M059J (cell line): ENCODE data around the gene TBC1D22A. TPM values are rescaled to one million over a fixed set of nuclear protein-coding genes. Genes with fewer than 3 reads are reported as not detected.
A peak's percentile ranks its signal among the peaks of the same experiment; 100 is the strongest.

ENCODE experiments used
- DNase-seq: peaks from one replicate; pipeline ENCODE4 v3.0.0-alpha.2; 2012; ENCODE audit warnings: low read depth
- total RNA-seq: library from RNA; depleted of rRNA; stranded (reverse); fragments of >200 nt; shearing (Covaris generic); gene quantifications from 2 replicates; pipeline ENCODE4 v1.2.3, GENCODE V29; 2014

Gene TBC1D22A
- total RNA-seq, 1 experiment from 2014 or later: 7.3 TPM

DNA sequence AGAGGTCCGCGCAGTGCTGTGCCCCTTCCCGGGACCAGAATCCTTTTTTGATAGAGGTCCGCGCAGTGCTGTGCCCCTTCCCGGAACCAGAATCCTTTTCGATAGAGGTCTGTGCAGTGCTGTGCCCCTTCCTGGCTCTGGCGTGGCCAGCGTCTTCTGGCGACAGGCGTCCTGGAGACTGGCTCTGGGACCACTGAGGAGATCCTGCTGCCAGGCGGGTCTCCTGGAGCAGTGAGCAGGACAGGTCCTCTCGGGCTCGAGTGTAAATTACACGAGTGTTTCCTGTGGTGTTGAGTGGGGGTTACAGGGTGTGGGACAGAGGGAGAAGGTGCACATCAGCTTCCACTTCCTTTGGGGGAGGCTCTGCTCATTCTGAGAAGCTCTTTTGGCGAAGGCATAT is 98.1 kb downstream of the TBC1D22A start:
- no peak for DNase-seq

DNA sequence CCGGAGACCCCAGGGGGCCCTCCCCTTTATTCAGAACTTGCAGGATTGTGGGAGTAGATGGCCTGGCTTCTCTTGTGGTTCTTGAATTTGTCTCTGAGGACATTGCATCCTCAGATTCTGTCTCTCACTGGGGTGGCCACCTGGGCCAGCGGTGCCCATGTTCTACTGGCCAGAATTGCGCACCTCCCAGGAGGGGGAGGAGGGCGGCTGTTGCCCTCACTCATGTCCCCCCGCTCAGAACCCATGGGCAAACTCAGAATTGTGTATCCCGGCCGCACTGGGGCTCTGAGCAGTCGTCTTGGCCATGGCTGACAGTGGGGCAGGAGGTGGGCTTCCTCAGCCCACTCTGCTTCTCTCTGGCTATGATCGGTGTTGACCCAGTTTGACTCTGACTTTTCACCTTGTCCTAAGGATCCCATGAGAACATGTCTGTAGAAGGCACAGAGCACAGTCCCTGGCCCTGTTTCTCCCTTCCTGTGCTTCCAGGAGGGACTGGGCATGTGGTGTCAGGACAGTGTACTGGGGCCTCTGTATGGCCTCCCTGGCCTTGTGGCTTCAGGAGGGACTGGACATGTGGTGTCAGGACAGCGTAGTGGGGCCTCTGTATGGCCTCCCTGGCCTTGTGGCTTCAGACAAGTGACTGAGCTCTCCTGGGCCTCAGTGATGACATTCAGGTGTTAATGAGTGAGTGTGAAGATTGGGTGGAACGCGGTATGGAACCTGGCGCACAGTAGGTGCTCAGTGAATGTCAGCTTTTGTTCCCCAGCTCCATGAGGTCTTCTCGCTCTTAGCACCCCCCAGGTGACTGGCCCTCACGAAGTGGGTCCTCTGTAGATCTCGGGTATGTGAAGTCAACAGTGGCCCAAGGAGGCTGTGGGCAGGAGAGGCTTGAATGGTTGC is 99.3 kb downstream of the TBC1D22A start:
- no peak for DNase-seq

DNA sequence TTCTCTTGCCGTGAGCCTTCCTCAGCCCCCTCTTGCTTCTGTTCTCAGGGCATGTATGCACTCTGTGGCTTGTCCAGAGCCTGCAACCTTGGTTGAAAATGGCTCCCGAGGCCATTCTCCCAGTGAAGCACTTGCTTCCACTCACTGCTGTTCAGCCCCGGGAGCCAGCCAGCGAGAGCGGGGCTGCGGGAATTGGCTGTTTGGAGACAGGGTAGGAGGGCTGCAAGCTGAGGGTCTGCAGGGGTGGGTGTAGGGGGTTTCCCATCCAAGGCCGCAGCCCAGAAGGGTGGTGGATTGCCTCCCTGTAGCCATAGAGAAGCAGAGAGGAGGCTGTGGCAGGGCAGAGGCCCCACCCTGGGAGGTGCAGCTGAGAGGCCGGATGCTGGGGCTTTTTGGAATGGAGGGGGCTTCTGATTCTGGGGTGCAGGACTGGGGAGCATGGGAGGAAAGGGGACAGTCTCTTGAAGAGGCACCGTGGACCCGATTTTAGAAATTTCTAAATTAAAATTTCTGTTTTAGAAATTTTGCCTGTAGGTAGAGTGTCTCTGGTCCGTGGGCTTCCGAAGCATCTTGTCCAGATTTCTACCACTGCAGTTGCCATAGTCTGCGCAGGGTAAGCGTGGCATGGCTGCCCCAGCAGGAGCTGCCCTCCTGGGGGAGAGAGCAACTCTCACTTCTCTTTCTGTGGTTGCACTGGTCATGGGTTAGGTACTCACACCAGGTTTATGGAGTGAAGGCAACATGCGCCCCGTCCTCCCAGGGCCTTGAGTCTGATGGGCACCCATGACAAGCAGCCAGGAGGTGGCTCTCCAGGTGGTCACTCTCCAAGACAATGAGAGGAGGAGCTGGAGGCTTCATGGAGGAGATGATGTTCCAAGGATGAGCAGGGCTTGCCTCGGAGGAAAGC is 100.2 kb downstream of the TBC1D22A start:
- no peak for DNase-seq

DNA sequence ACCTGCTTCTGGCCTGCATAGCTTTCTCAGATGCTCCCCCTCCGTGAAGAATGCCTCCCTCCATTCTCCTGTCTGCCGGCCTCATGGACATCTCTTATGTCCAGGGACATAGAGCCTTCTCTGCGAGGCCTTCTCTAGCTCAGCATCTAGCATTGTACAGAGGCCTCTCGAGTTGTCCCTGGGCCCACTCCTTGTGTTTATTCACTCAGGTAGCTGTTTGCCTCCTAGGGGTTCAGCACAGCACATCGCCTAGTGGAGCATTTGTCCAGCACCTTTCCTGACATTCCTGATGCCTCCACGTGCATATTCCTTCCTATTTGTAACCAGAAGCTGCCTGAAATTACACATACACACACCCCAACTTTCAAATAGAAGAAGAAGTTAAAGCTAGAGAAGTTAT is 101.3 kb downstream of the TBC1D22A start:
- DNase-seq: no peak

DNA sequence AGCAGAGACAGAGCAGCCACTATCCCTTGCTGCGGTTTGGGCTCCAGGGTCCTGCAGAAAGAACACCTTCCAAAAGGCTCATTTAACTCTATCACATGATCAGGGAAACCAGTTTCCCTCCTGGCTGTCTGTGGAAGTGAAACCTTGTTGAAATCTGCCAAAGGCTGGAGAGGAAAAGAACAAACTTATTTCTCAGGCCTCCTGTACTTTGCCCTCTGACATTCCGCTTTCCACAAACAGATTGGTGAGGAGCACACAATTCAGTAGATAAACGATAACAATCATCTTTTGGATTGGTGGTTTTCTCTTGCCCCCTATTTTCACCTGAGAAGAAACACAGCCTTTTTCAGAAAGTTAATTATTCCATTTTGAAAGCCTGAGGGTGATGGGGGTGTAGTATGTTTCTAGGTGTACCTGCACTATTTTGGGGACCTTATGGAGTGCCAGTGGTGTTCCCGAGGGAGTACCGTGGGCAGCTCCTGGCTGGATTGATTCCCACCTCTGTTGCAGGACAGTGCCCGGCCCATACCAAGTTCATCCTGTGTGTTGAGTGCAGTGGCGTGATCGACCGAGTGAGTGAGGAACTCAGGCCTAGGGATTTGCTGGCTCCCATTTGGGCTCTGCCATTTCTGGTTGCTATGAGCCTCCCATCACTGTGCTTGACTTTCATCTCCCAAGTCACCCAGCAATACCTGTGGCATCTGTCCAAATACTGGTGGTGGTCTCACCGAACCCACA is 102.0 kb downstream of the TBC1D22A start:
- no peak for DNase-seq

DNA sequence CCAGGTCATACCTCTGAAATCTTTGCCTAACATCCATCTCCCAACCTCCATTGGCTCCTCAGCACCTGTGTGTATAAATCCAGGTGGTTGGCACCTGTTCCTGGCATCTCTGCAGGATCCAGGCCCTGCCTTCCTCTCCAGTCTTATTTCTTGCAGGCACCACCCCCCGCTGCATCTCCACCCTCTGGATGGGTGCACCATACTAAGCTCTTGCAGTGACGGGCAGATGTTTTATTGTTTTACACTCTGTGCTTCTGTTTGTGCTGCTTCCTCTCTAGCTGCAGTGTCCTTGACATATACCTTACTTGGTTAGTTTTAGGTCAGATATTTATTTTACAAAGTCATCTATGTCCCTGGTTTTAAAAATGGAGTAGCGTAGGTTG is 102.6 kb downstream of the TBC1D22A start:
- DNase-seq: no peak

DNA sequence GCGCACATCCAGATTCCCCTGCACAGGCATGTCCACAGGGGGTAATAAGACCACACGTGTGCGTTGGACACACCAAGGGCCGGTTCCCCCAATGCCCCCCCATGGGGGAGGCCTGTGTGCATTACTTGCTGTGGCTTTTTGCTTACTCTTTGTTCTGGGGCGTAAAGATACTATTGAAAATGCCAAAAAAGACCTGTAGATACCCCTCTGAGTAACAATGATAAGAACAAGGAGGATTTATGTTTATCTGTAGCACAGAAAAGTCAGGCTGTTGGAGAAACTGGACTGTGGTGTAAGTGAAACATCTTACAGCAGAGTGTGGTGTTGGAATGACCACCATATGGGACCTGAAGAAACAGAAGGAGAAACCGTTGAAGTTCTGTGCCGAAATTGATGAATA is 103.2 kb downstream of the TBC1D22A start:
- no peak for DNase-seq

DNA sequence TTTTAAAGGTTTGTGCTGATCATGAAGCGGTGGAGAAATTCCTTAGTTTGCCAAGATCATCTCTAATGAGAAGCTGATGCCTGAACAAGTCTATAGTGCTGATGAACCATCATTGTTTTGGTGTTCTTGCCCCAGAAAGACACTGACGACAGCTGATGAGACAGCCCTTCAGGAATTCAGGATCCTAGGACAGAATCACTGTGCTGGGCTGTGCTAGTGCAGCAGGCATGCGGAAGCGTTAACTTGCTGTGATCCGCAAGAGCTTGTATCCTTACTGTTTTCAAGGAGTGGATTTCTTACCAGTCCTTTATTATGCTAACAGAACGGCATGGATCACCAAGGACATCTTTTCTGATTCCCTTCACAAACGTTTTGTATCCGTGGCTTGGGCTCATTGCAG is 104.1 kb downstream of the TBC1D22A start:
- DNase-seq: peak; percentile 45

DNA sequence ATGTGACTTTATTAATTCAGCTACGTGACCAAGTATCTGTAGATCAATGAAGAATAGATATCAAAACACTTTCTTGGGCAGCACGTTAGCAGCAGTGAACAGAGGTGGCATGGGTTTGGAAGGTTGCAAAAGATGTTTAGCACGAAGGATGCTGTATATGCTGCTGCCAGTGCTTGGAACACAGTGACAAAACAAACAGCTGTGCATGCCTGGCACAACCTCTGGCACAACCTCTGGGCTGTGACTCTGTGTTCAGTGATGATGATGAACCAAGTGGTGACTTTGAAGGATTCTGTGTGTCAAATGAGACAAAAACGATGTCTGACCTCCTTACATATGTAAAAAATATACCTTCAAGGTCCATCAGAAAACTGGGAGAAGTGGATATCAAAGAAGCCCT is 104.7 kb downstream of the TBC1D22A start:
- DNase-seq: no peak

DNA sequence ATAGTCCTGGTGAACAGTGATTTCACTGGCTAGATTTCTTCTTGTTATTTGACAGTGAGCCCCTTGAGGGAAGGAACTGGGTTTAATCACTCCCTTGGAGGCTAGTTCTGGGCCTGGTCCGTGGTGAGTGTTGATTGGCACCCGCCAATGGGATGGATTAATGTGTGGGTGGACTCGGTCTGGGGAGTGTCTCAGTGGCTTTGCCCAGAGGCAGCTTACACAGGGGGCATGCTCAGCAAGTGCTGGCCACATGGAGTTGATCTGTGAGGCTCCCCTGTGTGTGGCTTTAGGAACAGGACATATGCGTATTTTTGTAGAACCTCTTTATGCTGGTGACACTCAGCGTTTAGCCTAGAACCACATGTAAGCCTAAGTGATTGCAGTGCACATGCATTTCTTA is 106.9 kb downstream of the TBC1D22A start:
- no peak for DNase-seq

DNA sequence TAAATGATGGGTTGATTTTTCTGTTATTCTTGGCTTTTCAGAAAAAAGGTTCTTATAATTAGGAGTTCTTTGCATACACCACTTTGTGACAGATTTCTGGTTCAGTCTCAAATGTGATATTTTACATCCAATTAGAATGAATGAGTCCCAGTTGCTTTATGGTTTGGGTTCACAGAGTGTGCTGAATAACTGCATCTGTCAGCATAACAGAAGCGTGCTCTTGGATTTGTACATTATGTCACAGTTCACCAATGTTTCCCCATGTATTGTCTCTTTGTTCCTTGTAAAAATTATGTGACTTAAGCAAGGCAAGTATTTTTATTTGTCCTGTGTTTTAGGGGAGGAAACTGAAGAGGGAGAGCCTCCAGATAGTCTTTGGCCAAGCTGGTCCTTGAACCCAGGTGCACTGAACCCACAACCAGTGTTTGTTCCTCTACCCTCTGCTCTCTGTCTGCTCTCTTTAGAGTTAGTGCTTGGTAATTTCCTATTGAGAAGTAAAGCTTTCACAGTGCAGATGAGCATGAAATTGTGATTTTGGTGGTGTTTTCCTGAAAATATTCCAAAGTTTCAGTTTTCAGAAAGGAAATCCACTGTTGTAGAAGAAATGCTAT is 107.5 kb downstream of the TBC1D22A start:
- DNase-seq: no peak

DNA sequence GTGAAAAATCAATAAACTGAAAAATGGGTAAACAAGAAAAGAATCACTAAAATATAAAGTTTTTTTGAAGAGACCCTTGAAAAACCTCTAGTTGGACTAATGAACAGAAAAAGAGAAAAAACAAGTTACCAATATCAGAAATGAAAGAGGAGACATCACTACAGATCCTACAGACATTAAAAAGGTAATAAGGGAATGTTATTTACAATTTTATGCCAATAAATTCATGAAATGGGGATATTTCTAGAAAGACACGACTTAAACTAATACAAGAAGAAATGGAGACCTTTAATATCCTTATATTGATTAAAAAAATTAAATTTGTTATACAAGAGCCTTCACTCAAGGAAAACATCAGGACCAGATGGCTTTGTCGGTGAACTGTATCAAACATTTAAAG is 109.4 kb downstream of the TBC1D22A start:
- no peak for DNase-seq

DNA sequence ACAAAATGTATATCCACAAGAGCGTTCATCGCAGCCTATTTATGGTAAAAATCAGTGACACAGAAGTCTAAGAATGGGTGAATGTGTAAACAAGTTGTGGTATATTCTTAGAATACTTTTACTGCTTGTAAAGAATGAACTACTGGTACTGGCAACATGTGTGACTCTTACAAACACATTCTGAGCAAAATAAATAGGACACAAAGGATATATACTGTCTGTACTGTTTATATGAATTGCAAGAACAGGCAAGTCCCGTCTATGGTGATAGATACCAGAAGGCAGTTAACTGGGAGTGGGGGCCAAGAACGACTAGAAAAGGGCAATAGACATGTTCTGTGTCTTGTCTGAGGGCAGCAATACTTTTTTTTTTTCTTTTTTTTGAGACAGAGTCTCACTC is 112.6 kb downstream of the TBC1D22A start:
- no peak for DNase-seq

DNA sequence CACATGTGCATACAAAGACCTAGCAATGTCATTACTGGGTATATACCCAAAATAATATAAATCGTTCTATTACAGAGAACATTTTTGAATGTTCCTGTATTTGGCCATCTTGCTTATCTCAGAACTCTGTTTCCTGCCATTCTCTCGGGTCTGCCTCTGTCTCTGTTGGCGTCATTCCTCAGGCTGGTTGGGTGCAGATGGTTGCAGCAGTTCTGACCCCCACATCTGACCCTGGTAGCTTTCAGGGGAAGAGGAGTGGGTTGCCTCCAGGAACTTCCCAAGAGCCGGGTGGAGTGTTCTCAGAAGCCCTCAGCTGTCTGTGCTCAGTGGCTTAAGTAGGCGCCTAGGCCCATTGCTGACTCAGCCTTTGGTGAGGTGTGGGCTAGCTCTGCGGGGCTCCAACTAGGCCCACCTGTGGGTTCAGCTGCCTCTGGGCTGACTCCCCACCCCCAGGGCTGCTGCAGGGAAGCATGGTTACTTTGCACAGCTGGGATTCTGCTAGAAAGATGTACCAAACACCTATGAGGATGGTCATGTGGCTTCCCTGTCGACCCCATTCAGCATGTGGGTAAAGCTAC is 114.0 kb downstream of the TBC1D22A start:
- no peak for DNase-seq

DNA sequence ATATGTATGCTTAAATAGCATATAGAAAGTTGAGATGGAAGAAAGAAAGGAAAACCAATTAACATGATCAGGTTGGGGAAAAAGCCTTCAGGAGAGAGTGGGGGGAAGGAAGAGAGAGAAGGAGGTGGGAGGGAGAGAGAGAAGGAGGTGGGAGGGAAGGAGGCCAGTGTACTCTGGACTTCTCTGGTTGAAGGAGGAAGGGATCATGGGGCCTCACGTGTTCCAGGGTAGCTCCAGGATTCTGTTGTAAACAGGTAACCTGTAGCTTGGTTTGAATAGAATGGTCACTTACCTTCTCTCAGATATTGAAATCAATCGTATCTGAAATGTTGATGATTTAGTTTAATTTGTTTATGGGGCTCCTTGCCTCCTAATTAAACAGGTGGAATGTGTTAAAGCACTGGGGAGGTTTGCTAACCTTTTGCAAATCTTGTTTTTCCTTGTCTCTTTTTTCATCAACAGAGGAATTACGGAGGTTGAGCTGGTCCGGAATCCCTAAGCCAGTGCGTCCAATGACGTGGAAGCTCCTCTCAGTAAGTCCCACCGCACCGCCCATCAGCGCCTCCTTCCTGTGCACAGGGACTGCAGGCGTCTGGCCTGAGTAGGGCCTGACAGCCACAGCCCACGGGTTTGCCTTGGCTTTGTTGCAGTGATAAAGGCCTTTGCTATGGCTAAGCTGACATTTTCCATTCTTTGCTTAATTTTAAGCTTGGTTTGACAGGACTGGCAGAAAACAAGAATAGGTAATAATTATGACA is 115.9 kb downstream of the TBC1D22A start:
- DNase-seq: no peak

DNA sequence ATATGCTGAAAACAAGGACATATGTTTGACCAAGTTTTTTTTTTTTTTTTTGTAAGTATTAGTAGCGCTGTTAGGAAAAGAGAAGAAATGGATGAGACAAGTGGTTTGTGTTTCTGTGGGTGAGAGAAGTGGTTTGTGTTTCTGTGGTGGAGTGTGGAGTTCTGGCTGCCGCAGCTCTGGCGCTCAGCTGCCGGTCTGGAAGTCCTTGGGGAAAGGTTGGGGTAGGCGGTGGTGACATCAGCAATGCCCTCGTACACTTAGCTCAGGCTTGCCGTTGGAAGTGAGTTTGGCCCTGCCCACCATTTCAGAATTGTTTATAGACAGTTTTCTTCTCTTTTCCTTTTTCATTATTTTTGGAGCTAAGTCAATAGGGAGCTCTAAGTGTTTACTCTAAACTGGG is 116.6 kb downstream of the TBC1D22A start:
- no peak for DNase-seq

DNA sequence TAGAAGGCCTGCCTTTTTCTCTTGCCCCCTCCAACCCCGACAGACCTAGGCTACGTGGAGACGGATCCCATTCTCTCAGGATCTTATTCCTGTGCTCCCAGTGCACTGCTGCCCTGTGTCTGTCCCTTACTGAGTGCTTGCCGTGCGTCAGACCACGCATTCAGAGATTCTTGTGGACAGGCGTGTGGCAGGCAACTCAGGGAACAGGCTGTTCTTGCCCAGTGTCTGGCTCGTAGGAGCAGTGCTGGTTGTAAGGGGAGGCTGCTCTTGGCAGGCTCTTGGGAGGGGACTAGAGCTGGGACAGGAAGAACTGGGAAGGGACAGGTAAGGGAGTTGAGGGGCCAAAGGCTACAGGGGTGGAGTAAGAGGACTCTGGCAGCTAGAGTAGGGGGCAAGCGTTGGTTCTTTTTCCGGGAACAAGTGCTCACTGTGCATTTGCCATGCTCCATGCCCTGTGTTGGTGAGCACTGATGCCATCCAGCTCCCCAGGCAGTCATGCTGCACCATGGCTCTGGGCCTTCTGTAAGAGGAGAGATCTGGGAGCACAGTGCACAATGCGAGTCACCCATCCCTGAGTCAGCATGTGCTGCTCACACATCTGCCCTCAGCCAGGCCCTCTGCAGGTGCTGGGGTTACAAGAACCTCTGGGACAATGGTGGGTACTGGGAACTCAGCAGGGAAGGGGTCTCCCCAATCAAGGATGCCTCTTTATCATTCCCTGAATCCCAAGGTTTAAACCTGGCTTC is 119.1 kb downstream of the TBC1D22A start:
- peak; percentile 40 for DNase-seq

DNA sequence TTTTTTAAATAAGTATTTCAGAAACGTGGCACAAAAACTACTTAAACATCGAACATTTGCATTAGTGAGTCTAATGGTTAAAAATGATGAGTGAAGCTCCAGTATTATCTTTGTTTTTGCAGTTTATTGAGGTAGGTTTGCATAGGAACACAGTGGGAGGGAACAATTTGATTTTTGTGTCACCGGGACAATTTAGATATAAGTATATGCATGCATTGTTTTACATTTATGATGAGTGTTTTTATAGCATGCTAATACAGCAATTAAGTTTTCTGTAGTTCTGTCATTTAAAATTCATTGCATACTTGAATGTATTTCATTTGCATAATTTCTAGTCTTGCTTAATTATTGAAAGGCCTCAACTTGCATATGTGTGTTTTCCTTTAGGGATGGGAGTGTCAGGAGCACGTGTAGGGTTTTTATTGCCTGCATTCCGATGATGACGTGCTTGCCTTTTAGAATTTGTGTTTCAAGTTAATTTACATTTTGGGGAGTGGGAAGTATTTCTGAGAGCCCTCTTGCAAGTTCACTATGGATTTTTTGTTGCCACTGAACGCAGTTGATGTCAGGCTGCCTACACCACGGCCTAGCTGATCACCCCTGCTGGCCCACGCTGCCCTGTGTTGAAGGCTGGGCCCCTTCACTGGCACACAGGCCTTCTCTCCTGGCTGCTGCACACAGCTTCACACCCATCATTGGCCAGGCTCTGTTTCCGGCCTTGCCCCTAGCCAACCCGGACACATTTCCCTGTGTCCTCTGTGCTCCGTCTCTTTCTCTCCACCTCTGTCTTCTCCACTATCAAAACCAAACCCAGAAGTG is 120.9 kb downstream of the TBC1D22A start:
- no peak for DNase-seq

DNA sequence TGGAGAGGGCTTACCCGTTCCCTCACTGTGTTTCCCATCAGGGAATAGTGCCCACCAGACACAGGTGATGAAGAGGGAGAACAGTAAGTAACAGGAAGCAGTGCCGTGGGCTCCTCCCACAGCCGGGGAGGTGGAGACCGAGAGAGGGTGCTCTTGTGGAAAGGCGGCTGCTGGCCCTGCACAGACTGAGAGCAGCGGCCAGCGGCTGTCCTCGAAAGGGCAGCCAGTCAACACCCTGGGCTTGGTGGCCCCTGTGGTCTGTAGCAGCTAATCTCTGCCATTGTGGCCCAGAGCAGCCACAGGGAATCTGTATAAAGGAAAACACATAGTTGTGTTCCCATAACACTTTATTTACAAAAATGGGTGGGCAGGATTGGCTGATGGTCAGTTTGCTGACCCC is 121.9 kb downstream of the TBC1D22A start:
- DNase-seq: no peak
